Cardiac muscle cell (in vitro differentiated cells and primary cell): Measurements from ENCODE around the gene HYAL2. TPM values are rescaled to one million over a fixed set of nuclear protein-coding genes. Genes with fewer than 3 reads are reported as not detected.
A peak's percentile ranks its signal among the peaks of the same experiment; 100 is the strongest.

Source experiments
- DNase-seq, 2 donors: peaks; one replicate each; pipeline versions ENCODE4 v3.0.0 to v3.0.0-alpha.2; 2010 to 2017; ENCODE audit warnings: low read depth in 1 of 2, low spot score in 1 of 2
- H3K27ac ChIP-seq: fragments of 200-600 bp; sonication (generic); 2 replicates; pipeline ENCODE4 v1.5.1; 2016
- H3K27me3 ChIP-seq: fragments of 200-600 bp; sonication (generic); 2 replicates; pipeline ENCODE4 v1.6.0; 2016; ENCODE audit warnings: control low read depth
- H3K36me3 ChIP-seq: fragments of 200-600 bp; sonication (generic); 2 replicates; pipeline ENCODE4 v1.5.1; 2016; ENCODE audit warnings: control low read depth
- H3K4me1 ChIP-seq: fragments of 200-600 bp; sonication (generic); 2 replicates; pipeline ENCODE4 v1.8.1; 2017; ENCODE audit warnings: low read depth, mild to moderate bottlenecking, mixed run types
- H3K4me3 ChIP-seq: fragments of 200-600 bp; sonication (generic); 2 replicates; pipeline ENCODE4 v1.5.1; 2016; ENCODE audit warnings: mild to moderate bottlenecking
- H3K9me3 ChIP-seq: fragments of 200-600 bp; sonication (generic); 2 replicates; pipeline ENCODE4 v1.5.1; 2017; ENCODE audit warnings: low read depth, mild to moderate bottlenecking, control low read depth
- CTCF ChIP-seq: IDR thresholded peaks from 2 replicates; pipeline ENCODE4 v1.5.1; 2012; ENCODE audit warnings: low read depth, mild to moderate bottlenecking, low read length
- polyA plus RNA-seq: library from polyadenylated mRNA; unstranded; fragments of >200 nt; fragmentation: Nextera tagmentation; extraction: Ambion mirVana; gene quantifications from 2 replicates; pipeline ENCODE4 v1.2.1, GENCODE V29; 2016
- total RNA-seq: library from RNA; depleted of rRNA; stranded (reverse); fragments of >200 nt; gene quantifications from 2 replicates; pipeline ENCODE4 v1.2.3, GENCODE V29; 2016

The HYAL2 gene
- total and polyA plus RNA-seq, 2 experiments from 2014 or later, result 88.3 to 124 TPM

GRCh38 chr3:50276762-50277101, 45.8 kb downstream of the HYAL2 start:
- H3K9me3 ChIP-seq, result no peaks in the 10 kb centered on the region
- TF ChIP-seq CTCF, result no peak
- no peak overlapping the region for H3K27ac ChIP-seq
- H3K27me3 ChIP-seq, result peaks cover 35% of the 10 kb centered on the region
- no peak for DNase-seq
- H3K4me1 ChIP-seq, result peaks cover 14% of the 10 kb centered on the region
- no peak overlapping the region for H3K4me3 ChIP-seq
- no peaks in the 10 kb centered on the region for H3K36me3 ChIP-seq

GRCh38 chr3:50275996-50276761, 46.4 kb downstream of the HYAL2 start:
- no peaks in the 10 kb centered on the region for H3K36me3 ChIP-seq
- TF ChIP-seq CTCF, result no peak
- H3K4me3 ChIP-seq, result no peak overlapping the region
- no peaks in the 10 kb centered on the region for H3K9me3 ChIP-seq
- peaks cover 14% of the 10 kb centered on the region for H3K4me1 ChIP-seq
- no peak for DNase-seq
- H3K27ac ChIP-seq, result no peak overlapping the region
- peaks cover 35% of the 10 kb centered on the region for H3K27me3 ChIP-seq

- peak in 1 of 2 donors; percentile 57 for DNase-seq
Measured at GRCh38 chr3:50275141-50275995, 47.2 kb downstream of the HYAL2 start.

GRCh38 chr3:50274371-50275104, 48.0 kb downstream of the HYAL2 start:
- DNase-seq, result peak; percentile 66 to 82

More at GRCh38 chr3:50275141-50275995, 47.2 kb downstream of the HYAL2 start:
- peaks cover 14% of the 10 kb centered on the region for H3K4me1 ChIP-seq
- no peak overlapping the region for H3K27ac ChIP-seq
- no peak for TF ChIP-seq CTCF
- H3K27me3 ChIP-seq, result peaks cover 35% of the 10 kb centered on the region
- H3K4me3 ChIP-seq, result peak overlapping the region; percentile 14
- no peaks in the 10 kb centered on the region for H3K36me3 ChIP-seq
- H3K9me3 ChIP-seq, result no peaks in the 10 kb centered on the region

More at GRCh38 chr3:50274371-50275104, 48.0 kb downstream of the HYAL2 start:
- Histone ChIP-seq H3K4me1 (peaks cover 12% of the 10 kb centered on the region), H3K4me3 (no peak overlapping the region), H3K27ac (no peak overlapping the region), H3K27me3 (peaks cover 35% of the 10 kb centered on the region), H3K36me3 (no peaks in the 10 kb centered on the region), H3K9me3 (no peaks in the 10 kb centered on the region)
- TF ChIP-seq CTCF, result peak; percentile 76
